Measurements from ENCODE around the gene CRHR2. TPM values are rescaled to one million over a fixed set of nuclear protein-coding genes. Genes with fewer than 3 reads are reported as not detected.

Gene CRHR2
- polyA plus RNA-seq, 4 donors, result 0.09 to 0.25 TPM; not detected in 2

GRCh38 chr7:30683816-30684215, 1.6 kb upstream of the CRHR2 start:
- DNase-seq (ENCODE audit: low read depth in 4 of 4, low spot score in 3 of 4), result no peak

GRCh38 chr7:30683306-30683705, 1.1 kb upstream of the CRHR2 start:
- no peak for DNase-seq (ENCODE audit: low read depth in 4 of 4, low spot score in 3 of 4)

GRCh38 chr7:30681815-30682211, 443 bp downstream of the CRHR2 start:
- no peak for DNase-seq (ENCODE audit: low read depth in 4 of 4, low spot score in 3 of 4)

GRCh38 chr7:30681331-30681797, 892 bp downstream of the CRHR2 start:
- DNase-seq (ENCODE audit: low read depth in 4 of 4, low spot score in 3 of 4), result no peak

- DNase-seq (ENCODE audit: low read depth in 4 of 4, low spot score in 3 of 4), result no peak
Measured at GRCh38 chr7:30679664-30680063, 2.6 kb downstream of the CRHR2 start.

- no peak for DNase-seq (ENCODE audit: low read depth in 4 of 4, low spot score in 3 of 4)
Measured at GRCh38 chr7:30678805-30679204, 3.5 kb downstream of the CRHR2 start.

GRCh38 chr7:30674876-30675275, 7.4 kb downstream of the CRHR2 start:
- DNase-seq (ENCODE audit: low read depth in 4 of 4, low spot score in 3 of 4), result no peak

- DNase-seq (ENCODE audit: low read depth in 4 of 4, low spot score in 3 of 4), result no peak
Measured at GRCh38 chr7:30674420-30674819, 7.8 kb downstream of the CRHR2 start.

- peak in 3 of 4 donors; percentile 58 to 78 (median 67) for DNase-seq (ENCODE audit: low read depth in 4 of 4, low spot score in 3 of 4)
Measured at GRCh38 chr7:30671793-30672465, 10.3 kb downstream of the CRHR2 start.

- DNase-seq (ENCODE audit: low read depth in 4 of 4, low spot score in 3 of 4), result no peak
Measured at GRCh38 chr7:30668102-30668501, 14.2 kb downstream of the CRHR2 start.

- DNase-seq (ENCODE audit: low read depth in 4 of 4, low spot score in 3 of 4), result no peak
Measured at GRCh38 chr7:30667172-30667571, 15.1 kb downstream of the CRHR2 start.

- DNase-seq (ENCODE audit: low read depth in 4 of 4, low spot score in 3 of 4), result no peak
Measured at GRCh38 chr7:30665449-30665848, 16.8 kb downstream of the CRHR2 start.

- no peak for DNase-seq (ENCODE audit: low read depth in 4 of 4, low spot score in 3 of 4)
Measured at GRCh38 chr7:30665043-30665442, 17.2 kb downstream of the CRHR2 start.

GRCh38 chr7:30664184-30664885, 17.9 kb downstream of the CRHR2 start:
- DNase-seq (ENCODE audit: low read depth in 4 of 4, low spot score in 3 of 4), result no peak

- no peak for DNase-seq (ENCODE audit: low read depth in 4 of 4, low spot score in 3 of 4)
Measured at GRCh38 chr7:30663414-30663813, 18.8 kb downstream of the CRHR2 start.

- no peak for DNase-seq (ENCODE audit: low read depth in 4 of 4, low spot score in 3 of 4)
Measured at GRCh38 chr7:30662431-30662939, 19.8 kb downstream of the CRHR2 start.

GRCh38 chr7:30661926-30662325, 20.3 kb downstream of the CRHR2 start:
- DNase-seq (ENCODE audit: low read depth in 4 of 4, low spot score in 3 of 4), result no peak

GRCh38 chr7:30660331-30661255, 21.7 kb downstream of the CRHR2 start:
- no peak for DNase-seq (ENCODE audit: low read depth in 4 of 4, low spot score in 3 of 4)

GRCh38 chr7:30659312-30659711, 22.9 kb downstream of the CRHR2 start:
- no peak for DNase-seq (ENCODE audit: low read depth in 4 of 4, low spot score in 3 of 4)

- no peak for DNase-seq (ENCODE audit: low read depth in 4 of 4, low spot score in 3 of 4)
Measured at GRCh38 chr7:30658479-30659074, 23.7 kb downstream of the CRHR2 start.

GRCh38 chr7:30657131-30657530, 25.1 kb downstream of the CRHR2 start:
- DNase-seq (ENCODE audit: low read depth in 4 of 4, low spot score in 3 of 4), result no peak

All from right renal pelvis (tissue), 4 donors.